DND-41 (cell line): ENCODE results near the gene TAF4.

Experiments
- ATAC-seq: fragments of 200-7000 bp; cut with Tn5 transposase; 3 replicates; pipeline ENCODE4 v1.9.1; 2021; ENCODE audit warnings: low read depth; ENCODE audit not compliant: insufficient read depth
- DNase-seq: peaks from one replicate; pipeline ENCODE4 v3.0.0-alpha.2; 2020
- H2AFZ ChIP-seq: 2 replicates; pipeline ENCODE4 v1.6.0; 2012; ENCODE audit warnings: low read depth, low read length
- H3K27ac ChIP-seq: 2 replicates; pipeline ENCODE4 v1.5.1; 2012; ENCODE audit warnings: low read length, inconsistent platforms
- H3K27me3 ChIP-seq: fragments of 200-600 bp; sonication (generic); 2 replicates; pipeline ENCODE4 v1.6.0; 2012; ENCODE audit warnings: low read length, mild to moderate bottlenecking, inconsistent platforms; ENCODE audit not compliant: insufficient read depth, poor library complexity
- H3K36me3 ChIP-seq: 2 replicates; pipeline ENCODE4 v1.5.1; 2012; ENCODE audit warnings: low read length, inconsistent platforms; ENCODE audit not compliant: insufficient read depth
- H3K4me1 ChIP-seq: 2 replicates; pipeline ENCODE4 v1.5.1; 2012; ENCODE audit warnings: mild to moderate bottlenecking, low read length; ENCODE audit not compliant: insufficient read depth
- H3K4me2 ChIP-seq: 2 replicates; pipeline ENCODE4 v1.6.0; 2012; ENCODE audit warnings: mild to moderate bottlenecking, moderate library complexity, low read length, inconsistent platforms; ENCODE audit not compliant: insufficient read depth
- H3K4me3 ChIP-seq, 2 experiments: fragments of 200-600 bp in 1 of 2; shearing (Covaris generic) in 1 of 2; 2 replicates each; pipeline ENCODE4 v1.5.1; 2012 to 2016; ENCODE audit warnings: inconsistent platforms in 2 of 2, low read length in 2 of 2, mild to moderate bottlenecking in 2 of 2, low read depth in 1 of 2, moderate library complexity in 1 of 2
- H3K79me2 ChIP-seq: 2 replicates; pipeline ENCODE4 v1.6.0; 2012; ENCODE audit warnings: low read length, inconsistent platforms; ENCODE audit not compliant: insufficient read depth
- H3K9ac ChIP-seq: 2 replicates; pipeline ENCODE4 v1.6.0; 2012; ENCODE audit warnings: low read depth, mild to moderate bottlenecking, inconsistent platforms, low read length, moderate library complexity
- H3K9me3 ChIP-seq: 2 replicates; pipeline ENCODE4 v1.5.1; 2012; ENCODE audit warnings: low read length, moderate library complexity, mild to moderate bottlenecking, inconsistent platforms; ENCODE audit not compliant: insufficient read depth, severe bottlenecking
- H4K20me1 ChIP-seq: 2 replicates; pipeline ENCODE4 v1.6.0; 2012; ENCODE audit warnings: low read length; ENCODE audit not compliant: insufficient read depth
- EZH2 ChIP-seq: IDR thresholded peaks from 3 replicates; pipeline ENCODE4 v1.6.1; 2012; ENCODE audit warnings: borderline replicate concordance, low read depth, mild to moderate bottlenecking, moderate library complexity, low read length, inconsistent platforms; ENCODE audit not compliant: severe bottlenecking
- TF ChIP-seq, protein P1 (sequence below): IDR thresholded peaks from 2 replicates; pipeline ENCODE4 v1.5.1; 2012; ENCODE audit warnings: borderline replicate concordance, low read length, moderate library complexity, mild to moderate bottlenecking; ENCODE audit not compliant: poor library complexity, severe bottlenecking; ENCODE audit errors: extremely low read depth

TAF4 gene

DNA sequence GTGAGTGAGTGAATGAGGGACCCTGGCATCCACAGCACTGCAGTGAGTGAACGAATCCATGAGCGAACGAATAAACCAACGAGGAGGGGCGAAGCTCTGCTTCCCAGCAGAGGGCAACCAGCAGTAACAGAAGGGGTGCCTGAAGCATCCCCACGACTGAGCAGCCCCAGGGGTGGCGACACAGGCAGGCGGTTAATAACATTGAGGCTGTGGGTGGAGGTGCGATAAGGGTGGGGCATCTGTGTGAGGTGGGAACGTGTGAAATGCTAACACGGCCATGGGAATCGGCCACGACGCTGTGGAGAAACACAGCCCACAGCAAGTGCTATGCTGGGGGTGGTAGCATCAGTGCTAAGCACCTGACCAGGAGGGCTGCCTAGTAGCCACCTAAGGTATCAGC is 75.9 kb downstream of the TAF4 start:
- no peak overlapping the region for H2AFZ ChIP-seq
- H3K27me3 ChIP-seq = no peaks in the 10 kb centered on the region
- peaks cover 27% of the 10 kb centered on the region for H3K79me2 ChIP-seq
- H4K20me1 ChIP-seq = peaks cover 19% of the 10 kb centered on the region
- H3K4me3 ChIP-seq = no peak overlapping the region
- no peak overlapping the region for H3K4me2 ChIP-seq
- ATAC-seq (no peak), DNase-seq (no peak)
- TF ChIP-seq EZH2 = no peak
- TF ChIP-seq, protein P1, sequence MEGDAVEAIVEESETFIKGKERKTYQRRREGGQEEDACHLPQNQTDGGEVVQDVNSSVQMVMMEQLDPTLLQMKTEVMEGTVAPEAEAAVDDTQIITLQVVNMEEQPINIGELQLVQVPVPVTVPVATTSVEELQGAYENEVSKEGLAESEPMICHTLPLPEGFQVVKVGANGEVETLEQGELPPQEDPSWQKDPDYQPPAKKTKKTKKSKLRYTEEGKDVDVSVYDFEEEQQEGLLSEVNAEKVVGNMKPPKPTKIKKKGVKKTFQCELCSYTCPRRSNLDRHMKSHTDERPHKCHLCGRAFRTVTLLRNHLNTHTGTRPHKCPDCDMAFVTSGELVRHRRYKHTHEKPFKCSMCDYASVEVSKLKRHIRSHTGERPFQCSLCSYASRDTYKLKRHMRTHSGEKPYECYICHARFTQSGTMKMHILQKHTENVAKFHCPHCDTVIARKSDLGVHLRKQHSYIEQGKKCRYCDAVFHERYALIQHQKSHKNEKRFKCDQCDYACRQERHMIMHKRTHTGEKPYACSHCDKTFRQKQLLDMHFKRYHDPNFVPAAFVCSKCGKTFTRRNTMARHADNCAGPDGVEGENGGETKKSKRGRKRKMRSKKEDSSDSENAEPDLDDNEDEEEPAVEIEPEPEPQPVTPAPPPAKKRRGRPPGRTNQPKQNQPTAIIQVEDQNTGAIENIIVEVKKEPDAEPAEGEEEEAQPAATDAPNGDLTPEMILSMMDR = no peak
- H3K9ac ChIP-seq = no peak overlapping the region
- H3K9me3 ChIP-seq = peaks cover 17% of the 10 kb centered on the region
- no peaks in the 10 kb centered on the region for H3K4me1 ChIP-seq
- peaks cover 91% of the 10 kb centered on the region for H3K36me3 ChIP-seq
- no peak overlapping the region for H3K27ac ChIP-seq

DNA sequence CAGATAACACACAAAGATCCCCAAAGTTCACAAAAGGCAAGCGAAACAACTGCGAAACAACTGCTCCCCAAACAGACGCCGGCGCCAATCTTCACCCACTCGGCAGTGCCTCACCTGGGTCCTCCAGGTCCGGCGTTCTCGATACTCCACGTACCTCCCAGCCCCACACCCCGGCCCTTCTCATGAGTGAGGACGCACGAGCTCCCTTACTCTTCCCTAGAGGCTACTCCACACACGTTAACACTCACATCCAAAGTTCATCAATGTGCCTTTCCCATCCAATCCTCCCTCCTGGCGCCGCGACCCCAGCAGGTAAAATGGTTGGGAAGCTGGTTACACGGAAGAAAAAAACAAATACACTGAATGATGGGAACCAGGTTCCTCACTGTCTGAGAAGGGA is 77.0 kb downstream of the TAF4 start:
- ATAC-seq = no peak

DNA sequence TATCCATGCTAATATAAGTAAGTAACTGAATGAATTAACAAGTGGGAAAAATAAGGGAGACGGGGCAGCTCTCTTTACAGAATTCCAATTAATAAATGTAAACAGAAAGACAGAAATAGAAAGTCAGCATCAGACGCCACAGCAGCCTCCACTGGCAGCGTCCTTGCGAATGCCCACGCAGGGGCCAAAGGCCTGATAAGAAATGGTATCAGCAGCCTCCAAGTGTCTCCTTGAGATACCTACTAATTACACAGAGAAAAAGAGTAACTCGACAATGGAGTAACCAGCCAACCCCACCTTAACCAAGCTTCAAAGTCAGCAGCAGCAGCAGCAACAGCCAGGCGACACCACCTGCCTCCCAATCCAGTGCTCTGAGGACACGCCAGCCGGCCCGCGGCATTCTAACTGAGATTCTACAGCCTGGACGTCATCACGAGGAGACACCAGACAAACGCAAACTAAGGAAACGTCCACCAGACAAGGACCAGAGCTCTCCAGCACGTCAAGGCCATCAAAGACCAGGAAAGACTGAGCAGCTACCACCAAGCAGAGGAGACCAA is 78.8 kb downstream of the TAF4 start:
- peaks cover 31% of the 10 kb centered on the region for H4K20me1 ChIP-seq
- TF ChIP-seq, protein P1 = no peak
- TF ChIP-seq EZH2 = no peak
- H3K4me2 ChIP-seq = no peak overlapping the region
- H3K4me1 ChIP-seq = no peaks in the 10 kb centered on the region
- no peaks in the 10 kb centered on the region for H3K27me3 ChIP-seq
- peaks cover 11% of the 10 kb centered on the region for H3K9me3 ChIP-seq
- no peak overlapping the region for H2AFZ ChIP-seq
- DNase-seq (no peak), ATAC-seq (no peak)
- H3K4me3 ChIP-seq = no peak overlapping the region
- H3K9ac ChIP-seq = no peak overlapping the region
- H3K36me3 ChIP-seq = peaks cover 83% of the 10 kb centered on the region
- peaks cover 36% of the 10 kb centered on the region for H3K79me2 ChIP-seq
- H3K27ac ChIP-seq = no peak overlapping the region

More for the DNA sequence above, 77.0 kb downstream of the TAF4 start:
- H2AFZ ChIP-seq = no peak overlapping the region
- no peak overlapping the region for H3K9ac ChIP-seq
- H4K20me1 ChIP-seq = peaks cover 25% of the 10 kb centered on the region
- no peak overlapping the region for H3K4me3 ChIP-seq
- no peak for DNase-seq
- no peaks in the 10 kb centered on the region for H3K4me1 ChIP-seq
- no peaks in the 10 kb centered on the region for H3K27me3 ChIP-seq
- H3K79me2 ChIP-seq = peaks cover 34% of the 10 kb centered on the region
- no peak overlapping the region for H3K4me2 ChIP-seq
- no peak overlapping the region for H3K27ac ChIP-seq
- peaks cover 17% of the 10 kb centered on the region for H3K9me3 ChIP-seq
- TF ChIP-seq EZH2 = no peak
- TF ChIP-seq, protein P1 = no peak
- H3K36me3 ChIP-seq = peaks cover 91% of the 10 kb centered on the region
